ENCODE measurements around the gene ASB2. TPM values are rescaled to one million over a fixed set of nuclear protein-coding genes. Genes with fewer than 3 reads are reported as not detected.

Gene ASB2
- total and polyA plus RNA-seq, 2 of the 8 experiments (the other 6 are each of a cell fraction or from before 2014, with no cell fraction given), result 1.0 to 2.1 TPM

DNA sequence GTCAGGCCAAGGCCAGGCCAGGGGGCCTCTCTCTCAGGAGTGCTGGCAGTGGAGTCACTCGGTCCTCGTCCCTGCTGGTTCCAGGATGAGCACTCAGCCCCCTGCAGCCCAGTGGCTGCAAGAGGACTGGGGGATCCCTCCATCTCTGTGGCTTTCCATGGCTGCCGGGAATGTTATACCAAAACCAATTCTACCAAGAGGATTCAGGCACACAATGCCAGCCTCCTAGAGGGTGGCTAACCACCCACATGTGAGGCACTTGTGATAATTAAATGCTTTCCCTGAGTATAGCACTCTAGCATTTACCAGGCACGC is 21.9 kb downstream of the ASB2 start (continued):
- TF ChIP-seq, protein P1, sequence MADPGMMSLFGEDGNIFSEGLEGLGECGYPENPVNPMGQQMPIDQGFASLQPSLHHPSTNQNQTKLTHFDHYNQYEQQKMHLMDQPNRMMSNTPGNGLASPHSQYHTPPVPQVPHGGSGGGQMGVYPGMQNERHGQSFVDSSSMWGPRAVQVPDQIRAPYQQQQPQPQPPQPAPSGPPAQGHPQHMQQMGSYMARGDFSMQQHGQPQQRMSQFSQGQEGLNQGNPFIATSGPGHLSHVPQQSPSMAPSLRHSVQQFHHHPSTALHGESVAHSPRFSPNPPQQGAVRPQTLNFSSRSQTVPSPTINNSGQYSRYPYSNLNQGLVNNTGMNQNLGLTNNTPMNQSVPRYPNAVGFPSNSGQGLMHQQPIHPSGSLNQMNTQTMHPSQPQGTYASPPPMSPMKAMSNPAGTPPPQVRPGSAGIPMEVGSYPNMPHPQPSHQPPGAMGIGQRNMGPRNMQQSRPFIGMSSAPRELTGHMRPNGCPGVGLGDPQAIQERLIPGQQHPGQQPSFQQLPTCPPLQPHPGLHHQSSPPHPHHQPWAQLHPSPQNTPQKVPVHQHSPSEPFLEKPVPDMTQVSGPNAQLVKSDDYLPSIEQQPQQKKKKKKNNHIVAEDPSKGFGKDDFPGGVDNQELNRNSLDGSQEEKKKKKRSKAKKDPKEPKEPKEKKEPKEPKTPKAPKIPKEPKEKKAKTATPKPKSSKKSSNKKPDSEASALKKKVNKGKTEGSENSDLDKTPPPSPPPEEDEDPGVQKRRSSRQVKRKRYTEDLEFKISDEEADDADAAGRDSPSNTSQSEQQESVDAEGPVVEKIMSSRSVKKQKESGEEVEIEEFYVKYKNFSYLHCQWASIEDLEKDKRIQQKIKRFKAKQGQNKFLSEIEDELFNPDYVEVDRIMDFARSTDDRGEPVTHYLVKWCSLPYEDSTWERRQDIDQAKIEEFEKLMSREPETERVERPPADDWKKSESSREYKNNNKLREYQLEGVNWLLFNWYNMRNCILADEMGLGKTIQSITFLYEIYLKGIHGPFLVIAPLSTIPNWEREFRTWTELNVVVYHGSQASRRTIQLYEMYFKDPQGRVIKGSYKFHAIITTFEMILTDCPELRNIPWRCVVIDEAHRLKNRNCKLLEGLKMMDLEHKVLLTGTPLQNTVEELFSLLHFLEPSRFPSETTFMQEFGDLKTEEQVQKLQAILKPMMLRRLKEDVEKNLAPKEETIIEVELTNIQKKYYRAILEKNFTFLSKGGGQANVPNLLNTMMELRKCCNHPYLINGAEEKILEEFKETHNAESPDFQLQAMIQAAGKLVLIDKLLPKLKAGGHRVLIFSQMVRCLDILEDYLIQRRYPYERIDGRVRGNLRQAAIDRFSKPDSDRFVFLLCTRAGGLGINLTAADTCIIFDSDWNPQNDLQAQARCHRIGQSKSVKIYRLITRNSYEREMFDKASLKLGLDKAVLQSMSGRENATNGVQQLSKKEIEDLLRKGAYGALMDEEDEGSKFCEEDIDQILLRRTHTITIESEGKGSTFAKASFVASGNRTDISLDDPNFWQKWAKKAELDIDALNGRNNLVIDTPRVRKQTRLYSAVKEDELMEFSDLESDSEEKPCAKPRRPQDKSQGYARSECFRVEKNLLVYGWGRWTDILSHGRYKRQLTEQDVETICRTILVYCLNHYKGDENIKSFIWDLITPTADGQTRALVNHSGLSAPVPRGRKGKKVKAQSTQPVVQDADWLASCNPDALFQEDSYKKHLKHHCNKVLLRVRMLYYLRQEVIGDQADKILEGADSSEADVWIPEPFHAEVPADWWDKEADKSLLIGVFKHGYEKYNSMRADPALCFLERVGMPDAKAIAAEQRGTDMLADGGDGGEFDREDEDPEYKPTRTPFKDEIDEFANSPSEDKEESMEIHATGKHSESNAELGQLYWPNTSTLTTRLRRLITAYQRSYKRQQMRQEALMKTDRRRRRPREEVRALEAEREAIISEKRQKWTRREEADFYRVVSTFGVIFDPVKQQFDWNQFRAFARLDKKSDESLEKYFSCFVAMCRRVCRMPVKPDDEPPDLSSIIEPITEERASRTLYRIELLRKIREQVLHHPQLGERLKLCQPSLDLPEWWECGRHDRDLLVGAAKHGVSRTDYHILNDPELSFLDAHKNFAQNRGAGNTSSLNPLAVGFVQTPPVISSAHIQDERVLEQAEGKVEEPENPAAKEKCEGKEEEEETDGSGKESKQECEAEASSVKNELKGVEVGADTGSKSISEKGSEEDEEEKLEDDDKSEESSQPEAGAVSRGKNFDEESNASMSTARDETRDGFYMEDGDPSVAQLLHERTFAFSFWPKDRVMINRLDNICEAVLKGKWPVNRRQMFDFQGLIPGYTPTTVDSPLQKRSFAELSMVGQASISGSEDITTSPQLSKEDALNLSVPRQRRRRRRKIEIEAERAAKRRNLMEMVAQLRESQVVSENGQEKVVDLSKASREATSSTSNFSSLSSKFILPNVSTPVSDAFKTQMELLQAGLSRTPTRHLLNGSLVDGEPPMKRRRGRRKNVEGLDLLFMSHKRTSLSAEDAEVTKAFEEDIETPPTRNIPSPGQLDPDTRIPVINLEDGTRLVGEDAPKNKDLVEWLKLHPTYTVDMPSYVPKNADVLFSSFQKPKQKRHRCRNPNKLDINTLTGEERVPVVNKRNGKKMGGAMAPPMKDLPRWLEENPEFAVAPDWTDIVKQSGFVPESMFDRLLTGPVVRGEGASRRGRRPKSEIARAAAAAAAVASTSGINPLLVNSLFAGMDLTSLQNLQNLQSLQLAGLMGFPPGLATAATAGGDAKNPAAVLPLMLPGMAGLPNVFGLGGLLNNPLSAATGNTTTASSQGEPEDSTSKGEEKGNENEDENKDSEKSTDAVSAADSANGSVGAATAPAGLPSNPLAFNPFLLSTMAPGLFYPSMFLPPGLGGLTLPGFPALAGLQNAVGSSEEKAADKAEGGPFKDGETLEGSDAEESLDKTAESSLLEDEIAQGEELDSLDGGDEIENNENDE (IDR thresholded peaks at IDR 0.05; ENCODE audit: insufficient replicate concordance, low read length), result no peak
- TF ChIP-seq EP300 (IDR thresholded peaks at IDR 0.05; ENCODE audit: borderline replicate concordance in 1 of 2, low read depth in 2 of 2, low read length in 2 of 2), result no peak
- TF ChIP-seq SP2 (IDR thresholded peaks at IDR 0.05; ENCODE audit: low read length), result no peak
- TF ChIP-seq TEAD4 (IDR thresholded peaks at IDR 0.05; ENCODE audit: low read depth, low read length), result no peak
